GM12878 (cell line): ENCODE results near the gene TSPAN5.

Experiments
- NR2C2 ChIP-seq: IDR thresholded peaks from 2 replicates; pipeline ENCODE4 v1.6.1; 2011; ENCODE audit warnings: borderline replicate concordance, low read depth; ENCODE audit not compliant: control insufficient read depth, insufficient read length
- PML ChIP-seq: IDR thresholded peaks from 2 replicates; pipeline ENCODE4 v1.6.1; 2012; ENCODE audit warnings: low read length, inconsistent platforms
- YY1 ChIP-seq: IDR thresholded peaks from 2 replicates; pipeline ENCODE4 v1.6.1; 2011; ENCODE audit warnings: low read depth, mild to moderate bottlenecking, low read length
- ZNF274 ChIP-seq: IDR thresholded peaks from one replicate; pipeline ENCODE4 v1.8.0; 2011; ENCODE audit not compliant: insufficient read length, insufficient read depth
- TF ChIP-seq, protein P1 (sequence below): IDR thresholded peaks from 2 replicates; pipeline ENCODE4 v1.6.1; 2011; ENCODE audit warnings: borderline replicate concordance, low read depth, mild to moderate bottlenecking, moderate library complexity, low read length; ENCODE audit not compliant: insufficient read depth, poor library complexity, severe bottlenecking
- TF ChIP-seq, protein P2 (sequence below): IDR thresholded peaks from 2 replicates; pipeline ENCODE4 v1.6.1; 2012; ENCODE audit warnings: low read length, inconsistent platforms
- TF ChIP-seq, protein P3 (sequence below): IDR thresholded peaks from 2 replicates; pipeline ENCODE4 v1.6.1; 2011; ENCODE audit warnings: low read depth, low read length, improper control_type of control experiment, borderline replicate concordance

DNA sequence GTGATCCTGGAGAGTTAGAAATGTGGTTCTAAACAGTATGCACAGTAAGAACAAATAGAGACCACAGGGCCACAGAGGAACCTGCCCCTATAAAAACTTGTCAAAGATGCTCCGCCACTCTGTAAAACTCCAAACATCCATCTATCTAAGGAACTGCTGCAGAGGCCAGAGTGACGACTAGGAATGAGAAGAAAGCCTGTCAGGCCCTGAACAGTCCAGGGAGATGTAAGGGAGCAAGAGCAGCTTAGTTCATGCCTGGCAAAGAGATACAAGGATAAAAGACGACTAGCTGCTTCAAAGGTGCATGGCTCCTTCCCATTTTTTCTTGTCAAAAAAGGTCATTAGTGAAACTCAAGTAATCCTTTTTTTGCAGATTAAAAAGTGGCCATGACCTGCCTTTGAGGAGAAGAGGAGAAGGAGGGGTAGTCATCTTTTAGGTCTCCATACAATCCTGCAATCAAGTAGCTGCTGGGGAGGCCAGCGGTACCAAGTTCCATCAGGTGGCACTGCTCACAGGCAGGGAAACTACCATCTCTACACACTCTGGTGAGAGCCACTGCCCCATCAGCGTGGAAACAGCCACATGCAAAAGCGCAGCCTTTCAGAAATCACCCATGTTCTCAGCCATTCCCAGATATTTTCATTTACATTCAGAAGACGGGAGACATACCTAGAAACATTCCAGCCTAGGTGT lies 162.1 kb downstream of the TSPAN5 start:
- TF ChIP-seq, protein P1, sequence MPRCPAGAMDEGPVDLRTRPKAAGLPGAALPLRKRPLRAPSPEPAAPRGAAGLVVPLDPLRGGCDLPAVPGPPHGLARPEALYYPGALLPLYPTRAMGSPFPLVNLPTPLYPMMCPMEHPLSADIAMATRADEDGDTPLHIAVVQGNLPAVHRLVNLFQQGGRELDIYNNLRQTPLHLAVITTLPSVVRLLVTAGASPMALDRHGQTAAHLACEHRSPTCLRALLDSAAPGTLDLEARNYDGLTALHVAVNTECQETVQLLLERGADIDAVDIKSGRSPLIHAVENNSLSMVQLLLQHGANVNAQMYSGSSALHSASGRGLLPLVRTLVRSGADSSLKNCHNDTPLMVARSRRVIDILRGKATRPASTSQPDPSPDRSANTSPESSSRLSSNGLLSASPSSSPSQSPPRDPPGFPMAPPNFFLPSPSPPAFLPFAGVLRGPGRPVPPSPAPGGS = no peak
- no peak for TF ChIP-seq PML
- no peak for TF ChIP-seq YY1
- no peak for TF ChIP-seq NR2C2
- TF ChIP-seq, protein P2, sequence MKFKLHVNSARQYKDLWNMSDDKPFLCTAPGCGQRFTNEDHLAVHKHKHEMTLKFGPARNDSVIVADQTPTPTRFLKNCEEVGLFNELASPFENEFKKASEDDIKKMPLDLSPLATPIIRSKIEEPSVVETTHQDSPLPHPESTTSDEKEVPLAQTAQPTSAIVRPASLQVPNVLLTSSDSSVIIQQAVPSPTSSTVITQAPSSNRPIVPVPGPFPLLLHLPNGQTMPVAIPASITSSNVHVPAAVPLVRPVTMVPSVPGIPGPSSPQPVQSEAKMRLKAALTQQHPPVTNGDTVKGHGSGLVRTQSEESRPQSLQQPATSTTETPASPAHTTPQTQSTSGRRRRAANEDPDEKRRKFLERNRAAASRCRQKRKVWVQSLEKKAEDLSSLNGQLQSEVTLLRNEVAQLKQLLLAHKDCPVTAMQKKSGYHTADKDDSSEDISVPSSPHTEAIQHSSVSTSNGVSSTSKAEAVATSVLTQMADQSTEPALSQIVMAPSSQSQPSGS = no peak
- TF ChIP-seq, protein P3, sequence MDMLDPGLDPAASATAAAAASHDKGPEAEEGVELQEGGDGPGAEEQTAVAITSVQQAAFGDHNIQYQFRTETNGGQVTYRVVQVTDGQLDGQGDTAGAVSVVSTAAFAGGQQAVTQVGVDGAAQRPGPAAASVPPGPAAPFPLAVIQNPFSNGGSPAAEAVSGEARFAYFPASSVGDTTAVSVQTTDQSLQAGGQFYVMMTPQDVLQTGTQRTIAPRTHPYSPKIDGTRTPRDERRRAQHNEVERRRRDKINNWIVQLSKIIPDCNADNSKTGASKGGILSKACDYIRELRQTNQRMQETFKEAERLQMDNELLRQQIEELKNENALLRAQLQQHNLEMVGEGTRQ = no peak
- no peak for TF ChIP-seq ZNF274
